OCI-LY7 (cell line): ENCODE data around the gene TEX22. TPM values are rescaled to one million over a fixed set of nuclear protein-coding genes. Genes with fewer than 3 reads are reported as not detected.

Source experiments
- BruUV-seq: library from RNA; stranded (reverse); fragments of 400-500 nt; replicated peaks from 2 replicates; lab custom pipeline; 2021; lab: Mats Ljungman, UMichigan
- CTCF ChIA-PET: fragments of 300-600 bp; sonication (Branson Sonifier 250); formaldehyde crosslinking; loops from one replicate; lab custom pipeline; 2022; ENCODE audit warnings: antibody characterized with exemption; ENCODE audit not compliant: unreplicated experiment; lab: Charles Lee
- POLR2A ChIA-PET: fragments of 300-600 bp; sonication (Branson Sonifier 250); formaldehyde crosslinking; loops from one replicate; lab custom pipeline; 2022; ENCODE audit warnings: antibody characterized with exemption; lab: Charles Lee
- DNase-seq: peaks from one replicate; pipeline ENCODE4 v3.0.0-alpha.2; 2015; ENCODE audit warnings: low spot score
- H2AFZ ChIP-seq: fragments of 200-600 bp; sonication (generic), shearing (Covaris generic); 2 replicates; pipeline ENCODE4 v1.6.1; 2014; ENCODE audit warnings: mild to moderate bottlenecking, antibody characterized with exemption, low read length, moderate library complexity
- H3K27ac ChIP-seq: fragments of 200-600 bp; sonication (generic); 2 replicates; pipeline ENCODE4 v1.5.1; 2014; ENCODE audit warnings: mixed run types, low read depth, mild to moderate bottlenecking, moderate library complexity, low read length, inconsistent platforms; ENCODE audit not compliant: poor library complexity, severe bottlenecking
- H3K36me3 ChIP-seq: fragments of 200-600 bp; sonication (generic); 2 replicates; pipeline ENCODE4 v1.6.1; 2014; ENCODE audit warnings: mild to moderate bottlenecking, antibody characterized with exemption, low read length, moderate library complexity, mixed read lengths; ENCODE audit not compliant: insufficient read depth
- H3K4me1 ChIP-seq: fragments of 200-600 bp; sonication (generic); 2 replicates; pipeline ENCODE4 v1.5.1; 2014; ENCODE audit warnings: mild to moderate bottlenecking, low read length; ENCODE audit not compliant: insufficient read depth, poor library complexity, severe bottlenecking
- H3K4me2 ChIP-seq: fragments of 200-600 bp; sonication (generic); 2 replicates; pipeline ENCODE4 v1.6.1; 2014; ENCODE audit warnings: mild to moderate bottlenecking, low read length
- H3K4me3 ChIP-seq: fragments of 200-600 bp; sonication (generic); 2 replicates; pipeline ENCODE4 v1.5.1; 2014; ENCODE audit warnings: mild to moderate bottlenecking, low read depth, low read length; ENCODE audit not compliant: poor library complexity, severe bottlenecking
- H3K79me2 ChIP-seq: fragments of 200-600 bp; sonication (generic); 2 replicates; pipeline ENCODE4 v1.6.1; 2016; ENCODE audit warnings: low read depth, mild to moderate bottlenecking, low read length, moderate library complexity, mixed read lengths; ENCODE audit not compliant: insufficient read depth
- H3K9me2 ChIP-seq: fragments of 200-600 bp; sonication (generic); 2 replicates; pipeline ENCODE4 v1.6.1; 2016; ENCODE audit warnings: mild to moderate bottlenecking, low read length, mixed read lengths; ENCODE audit not compliant: insufficient read depth
- H3K9me3 ChIP-seq: fragments of 200-600 bp; sonication (generic); 2 replicates; pipeline ENCODE4 v1.6.1; 2014; ENCODE audit warnings: mild to moderate bottlenecking, mixed run types, low read length, mixed read lengths
- H4K20me1 ChIP-seq: fragments of 200-600 bp; sonication (generic); 2 replicates; pipeline ENCODE4 v1.6.1; 2014; ENCODE audit warnings: mild to moderate bottlenecking, antibody characterized with exemption, low read length, moderate library complexity, mixed read lengths; ENCODE audit not compliant: insufficient read depth
- CTCF ChIP-seq: fragments of 200-600 bp; sonication (generic); conservative IDR thresholded peaks from 2 replicates; pipeline ENCODE4 v1.5.1; 2014; ENCODE audit warnings: mild to moderate bottlenecking, antibody characterized with exemption, low read length, moderate library complexity, mixed read lengths
- EZH2phosphoT487 ChIP-seq: fragments of 200-600 bp; sonication (generic); IDR thresholded peaks from 2 replicates; pipeline ENCODE4 v1.6.1; 2018; ENCODE audit warnings: low read depth, borderline replicate concordance, mild to moderate bottlenecking, mixed run types, antibody characterized with exemption, low read length, moderate library complexity, mixed read lengths
- intact Hi-C: fragments of 100-400 bp; cut with micrococcal nuclease; formaldehyde crosslinking; loops from one replicate; pipeline ENCODE4 v1.10.0; 2022; ENCODE audit not compliant: unreplicated experiment
- total RNA-seq, 2 experiments: library from RNA; depleted of rRNA in 1 of 2; stranded (reverse); fragments of >200 nt in 1 of 2; shearing (Covaris generic) in 1 of 2; gene quantifications; 2 replicates each; pipeline ENCODE4 v1.2.3, GENCODE V29; 2014 to 2022

The TEX22 gene
- total RNA-seq, 2 experiments from 2014 or later = 1.3 to 9.2 TPM

DNA sequence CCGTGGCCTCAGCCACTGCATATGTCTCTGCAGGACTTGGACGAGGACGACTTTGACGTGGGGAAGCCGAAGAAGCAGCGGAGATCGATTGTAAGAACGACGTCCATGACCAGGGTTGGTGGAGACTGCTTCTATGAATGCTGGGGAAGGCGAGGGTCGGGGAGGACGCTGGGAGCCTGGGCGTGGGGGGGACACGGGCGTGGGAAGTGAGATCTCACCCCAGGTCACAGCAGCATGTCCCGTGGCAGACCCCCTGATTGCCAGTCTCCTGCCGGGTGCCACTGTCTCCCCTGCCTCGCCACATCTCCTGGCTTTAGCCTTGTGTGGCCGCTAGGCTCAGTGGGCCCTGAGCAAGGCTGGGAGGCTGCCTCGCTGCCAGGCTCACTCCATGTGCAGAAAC lies 29.9 kb upstream of the TEX22 start:
- TF ChIP-seq CTCF (no peak), EZH2phosphoT487 (no peak)
- Histone ChIP-seq H3K36me3 (no peaks in the 10 kb centered on the region), H2AFZ (no peak overlapping the region), H3K9me2 (no peaks in the 10 kb centered on the region), H3K9me3 (no peaks in the 10 kb centered on the region), H3K79me2 (no peaks in the 10 kb centered on the region), H4K20me1 (no peaks in the 10 kb centered on the region), H3K27ac (no peak overlapping the region), H3K4me3 (no peak overlapping the region), H3K4me2 (no peak overlapping the region), H3K4me1 (no peaks in the 10 kb centered on the region)
- intact Hi-C loops = no loop called here
- DNase-seq = no peak
- no TSS peak for BruUV-seq
- CTCF ChIA-PET = no interaction called here
- POLR2A ChIA-PET = no interaction called here

DNA sequence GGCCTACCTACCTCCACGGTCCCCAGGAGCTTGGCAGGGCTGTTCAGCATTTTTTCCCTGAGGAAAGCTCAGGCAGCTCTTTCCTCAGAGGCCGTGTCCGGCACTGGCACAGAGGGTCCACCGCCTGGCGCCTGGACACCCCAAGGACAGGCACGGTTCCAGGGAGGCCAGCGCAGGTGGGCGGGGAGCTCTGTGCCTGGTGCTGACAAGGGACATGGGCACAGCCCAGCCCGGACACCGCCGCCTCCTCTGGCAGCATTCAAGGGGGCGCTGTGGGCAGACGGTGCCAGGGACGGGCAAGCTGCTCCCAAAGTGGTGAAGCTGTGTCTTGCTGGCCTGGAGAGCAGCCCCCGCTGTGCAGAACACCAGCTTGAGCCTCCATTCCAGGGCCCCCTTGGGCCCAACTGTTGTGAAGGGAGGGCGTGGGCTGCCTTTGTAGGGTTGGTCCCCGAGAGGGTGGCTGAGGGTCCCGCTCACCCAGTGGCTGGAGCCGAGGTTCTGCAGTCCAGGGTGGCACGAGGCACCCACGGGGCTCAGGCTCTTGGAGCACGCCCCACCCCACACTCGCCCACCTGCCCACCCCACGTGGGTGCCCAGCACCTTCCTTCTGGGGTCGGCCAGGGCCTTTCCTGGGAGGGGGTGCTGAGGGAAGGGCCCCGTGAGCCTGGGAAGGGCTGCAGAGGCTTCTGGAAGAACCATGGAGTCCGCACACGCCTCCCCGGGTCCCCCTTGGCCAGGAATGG lies 29.3 kb upstream of the TEX22 start:
- no peak for DNase-seq
- Histone ChIP-seq H3K79me2 (no peaks in the 10 kb centered on the region), H3K4me1 (no peaks in the 10 kb centered on the region), H4K20me1 (no peaks in the 10 kb centered on the region), H3K27ac (no peak overlapping the region), H3K36me3 (no peaks in the 10 kb centered on the region), H3K9me2 (no peaks in the 10 kb centered on the region), H3K4me2 (no peak overlapping the region), H3K4me3 (no peak overlapping the region), H3K9me3 (no peaks in the 10 kb centered on the region), H2AFZ (no peak overlapping the region)
- POLR2A ChIA-PET = no interaction called here
- TF ChIP-seq CTCF (no peak), EZH2phosphoT487 (no peak)
- CTCF ChIA-PET = no interaction called here
- intact Hi-C loops = no loop called here
- BruUV-seq = no TSS peak

GRCh38 chr14:105369653-105370040 lies 28.7 kb upstream of the TEX22 start:
- intact Hi-C loops = loop anchor here (2.0 kb wide), 3 partner anchors 29 to 159 kb away; partner anchors contain the start of gene TEX22
- Histone ChIP-seq H3K36me3 (no peaks in the 10 kb centered on the region), H3K4me1 (no peaks in the 10 kb centered on the region), H3K9me2 (no peaks in the 10 kb centered on the region), H3K4me3 (no peak overlapping the region), H3K27ac (no peak overlapping the region), H4K20me1 (no peaks in the 10 kb centered on the region), H2AFZ (no peak overlapping the region), H3K4me2 (no peak overlapping the region), H3K9me3 (no peaks in the 10 kb centered on the region), H3K79me2 (no peaks in the 10 kb centered on the region)
- POLR2A ChIA-PET = no interaction called here
- CTCF ChIA-PET = no interaction called here
- TF ChIP-seq CTCF (no peak), EZH2phosphoT487 (no peak)
- BruUV-seq = no TSS peak
- DNase-seq = no peak
